NB4 (cell line): ENCODE data around the gene ARL11.

Source experiments
- DNase-seq: peaks from one replicate; pipeline ENCODE4 v3.0.0; 2010; ENCODE audit warnings: low read depth
- H3K4me3 ChIP-seq: one replicate; pipeline ENCODE4 v1.5.1; 2011; ENCODE audit warnings: mild to moderate bottlenecking, low read depth, low read length, moderate library complexity
- MYC ChIP-seq: IDR thresholded peaks from 2 replicates; pipeline ENCODE4 v1.6.1; 2011; ENCODE audit warnings: low read depth, low read length
- POLR2A ChIP-seq: IDR thresholded peaks from 2 replicates; pipeline ENCODE4 v1.6.1; 2011; ENCODE audit warnings: mild to moderate bottlenecking; ENCODE audit not compliant: insufficient read length; ENCODE audit errors: extremely low read depth
- TF ChIP-seq, protein P1 (sequence below): IDR thresholded peaks from 2 replicates; pipeline ENCODE4 v1.6.1; 2011; ENCODE audit warnings: low read depth, low read length
- TF ChIP-seq, protein P2 (sequence below): IDR thresholded peaks from one replicate; pipeline ENCODE4 v1.5.1; 2012; ENCODE audit warnings: low read depth, low read length

Gene ARL11

DNA sequence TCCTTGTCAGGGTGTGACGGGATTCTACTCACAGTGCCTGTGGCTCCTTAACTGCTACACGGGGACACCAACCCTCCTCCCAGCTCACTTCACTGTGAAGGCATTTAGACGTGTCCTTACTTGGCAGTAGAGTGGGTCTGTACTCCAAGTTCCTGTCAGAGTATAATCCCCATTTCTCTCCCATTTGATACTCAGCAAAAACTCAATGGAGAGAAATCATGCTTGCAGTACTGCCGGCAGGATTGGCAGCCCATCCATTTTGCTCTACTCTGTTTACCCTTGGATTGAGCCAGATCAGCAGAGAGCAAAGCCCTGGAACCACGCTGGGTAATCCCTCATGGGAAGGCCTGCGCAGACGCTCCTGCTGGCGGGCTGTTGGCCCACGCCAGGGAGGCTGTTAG lies 28.9 kb downstream of the ARL11 start:
- DNase-seq = no peak
- H3K4me3 ChIP-seq = no peak overlapping the region
- TF ChIP-seq, protein P1, sequence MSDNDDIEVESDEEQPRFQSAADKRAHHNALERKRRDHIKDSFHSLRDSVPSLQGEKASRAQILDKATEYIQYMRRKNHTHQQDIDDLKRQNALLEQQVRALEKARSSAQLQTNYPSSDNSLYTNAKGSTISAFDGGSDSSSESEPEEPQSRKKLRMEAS = no peak
- TF ChIP-seq, protein P2, sequence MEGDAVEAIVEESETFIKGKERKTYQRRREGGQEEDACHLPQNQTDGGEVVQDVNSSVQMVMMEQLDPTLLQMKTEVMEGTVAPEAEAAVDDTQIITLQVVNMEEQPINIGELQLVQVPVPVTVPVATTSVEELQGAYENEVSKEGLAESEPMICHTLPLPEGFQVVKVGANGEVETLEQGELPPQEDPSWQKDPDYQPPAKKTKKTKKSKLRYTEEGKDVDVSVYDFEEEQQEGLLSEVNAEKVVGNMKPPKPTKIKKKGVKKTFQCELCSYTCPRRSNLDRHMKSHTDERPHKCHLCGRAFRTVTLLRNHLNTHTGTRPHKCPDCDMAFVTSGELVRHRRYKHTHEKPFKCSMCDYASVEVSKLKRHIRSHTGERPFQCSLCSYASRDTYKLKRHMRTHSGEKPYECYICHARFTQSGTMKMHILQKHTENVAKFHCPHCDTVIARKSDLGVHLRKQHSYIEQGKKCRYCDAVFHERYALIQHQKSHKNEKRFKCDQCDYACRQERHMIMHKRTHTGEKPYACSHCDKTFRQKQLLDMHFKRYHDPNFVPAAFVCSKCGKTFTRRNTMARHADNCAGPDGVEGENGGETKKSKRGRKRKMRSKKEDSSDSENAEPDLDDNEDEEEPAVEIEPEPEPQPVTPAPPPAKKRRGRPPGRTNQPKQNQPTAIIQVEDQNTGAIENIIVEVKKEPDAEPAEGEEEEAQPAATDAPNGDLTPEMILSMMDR = no peak
- no peak for TF ChIP-seq POLR2A
- no peak for TF ChIP-seq MYC

DNA sequence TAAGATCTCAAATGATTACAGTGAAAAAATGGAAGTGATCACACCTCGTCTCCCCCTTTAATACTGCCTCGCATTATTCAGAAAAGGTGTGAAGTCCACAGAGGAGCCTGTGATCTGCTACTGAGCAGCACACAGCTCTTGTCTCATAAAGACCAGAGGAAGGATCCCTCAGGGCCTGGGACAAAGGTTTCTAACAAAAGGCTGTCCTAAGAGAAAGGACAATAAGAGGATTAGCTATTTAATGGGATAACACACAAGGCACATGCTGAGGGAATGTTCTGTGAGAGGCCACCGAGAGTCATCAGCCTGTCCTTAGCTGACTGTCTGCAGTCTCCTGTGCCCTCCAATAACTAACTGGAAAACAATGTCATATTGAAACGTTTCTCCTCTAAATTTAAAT lies 36.3 kb downstream of the ARL11 start:
- H3K4me3 ChIP-seq = no peak overlapping the region
- TF ChIP-seq, protein P2 = no peak
- TF ChIP-seq, protein P1 = no peak
- no peak for TF ChIP-seq MYC
- TF ChIP-seq POLR2A = no peak
- no peak for DNase-seq

DNA sequence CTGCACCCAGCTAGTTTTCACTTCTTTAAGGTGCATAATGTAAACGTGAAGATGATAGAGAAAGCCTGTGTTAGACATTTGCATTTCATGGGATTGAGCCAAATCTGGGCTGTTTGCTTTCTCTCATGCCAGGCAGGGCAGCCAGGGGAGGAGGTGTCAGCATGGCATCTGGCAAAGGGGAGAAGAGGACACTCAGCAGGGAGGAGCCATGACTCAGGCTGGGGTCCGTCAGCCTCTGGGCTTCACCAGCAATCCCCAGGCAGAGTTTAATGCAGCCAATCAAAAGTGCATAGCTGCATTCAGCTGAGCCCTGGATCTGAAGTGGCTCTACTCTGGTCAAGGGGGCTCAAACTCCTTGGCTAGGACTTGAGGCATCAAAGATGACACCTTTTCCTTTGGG lies 39.5 kb downstream of the ARL11 start:
- no peak overlapping the region for H3K4me3 ChIP-seq
- TF ChIP-seq MYC = no peak
- TF ChIP-seq, protein P2 = no peak
- TF ChIP-seq, protein P1 = no peak
- TF ChIP-seq POLR2A = no peak
- DNase-seq = no peak

DNA sequence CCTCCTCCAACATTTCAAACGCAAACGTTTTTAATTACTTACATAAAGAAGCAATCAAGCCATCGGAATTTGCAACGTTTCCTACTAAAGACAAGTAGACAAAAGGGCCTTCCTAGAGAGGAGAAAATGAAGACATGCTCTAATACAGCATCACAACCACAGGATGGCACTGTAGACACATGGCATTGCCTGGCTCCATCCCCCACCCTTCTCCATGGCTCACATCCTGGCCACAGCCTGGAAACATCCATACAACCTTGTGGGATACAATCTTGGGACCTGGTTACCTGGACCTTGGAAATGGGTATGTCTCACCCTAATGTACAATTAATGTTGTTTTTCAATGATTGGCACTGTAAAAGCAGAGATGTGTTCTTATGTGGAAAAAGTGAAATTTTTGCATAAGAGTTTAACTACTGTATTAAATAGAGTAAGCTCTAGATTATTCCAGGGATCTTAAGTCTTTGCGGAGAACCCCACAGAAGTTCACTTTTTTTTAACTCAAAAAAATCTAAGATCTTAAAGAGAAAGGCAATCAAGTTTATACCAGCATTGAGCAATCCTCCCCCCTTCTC lies 41.5 kb downstream of the ARL11 start:
- TF ChIP-seq POLR2A (no peak), MYC (0 out of 2 replicates have a peak, but pooled peaks have one; percentile 35)
- TF ChIP-seq, protein P1 = peak; percentile 68
- TF ChIP-seq, protein P2 = peak; percentile 57
- DNase-seq = peak; percentile 64
- H3K4me3 ChIP-seq = no peak overlapping the region

DNA sequence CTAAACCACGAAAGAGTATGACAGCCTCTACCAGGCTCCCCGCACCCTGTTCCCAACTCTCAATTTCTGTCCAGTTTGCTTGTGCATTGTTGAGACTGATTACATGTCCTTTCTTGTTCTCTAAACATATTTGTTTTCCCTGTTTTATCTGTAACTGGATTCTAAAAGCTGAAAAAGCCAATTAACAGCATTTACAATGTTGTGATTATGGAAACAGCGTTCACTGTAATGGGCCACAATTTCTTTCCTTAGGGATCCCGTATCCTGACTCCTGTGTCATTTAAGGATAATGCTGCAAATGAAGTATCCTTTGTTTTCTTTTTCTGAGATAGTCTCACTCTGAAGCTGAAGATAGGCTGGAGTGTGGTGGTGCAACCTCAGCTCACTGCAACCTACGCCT lies 42.5 kb downstream of the ARL11 start:
- TF ChIP-seq, protein P1 = no peak
- TF ChIP-seq, protein P2 = no peak
- TF ChIP-seq POLR2A = no peak
- TF ChIP-seq MYC = no peak
- no peak overlapping the region for H3K4me3 ChIP-seq
- no peak for DNase-seq
